Body of pancreas (tissue), 4 donors: ENCODE data around the gene WNT3. TPM values are rescaled to one million over a fixed set of nuclear protein-coding genes. Genes with fewer than 3 reads are reported as not detected.

ENCODE experiments used
- ATAC-seq: fragments of 150-250 bp; one replicate; pipeline ENCODE4 v1.9.1; 2016
- DNase-seq, 4 donors: peaks; one replicate each; pipeline ENCODE4 v3.0.0-alpha.2; 2019
- H3K27ac ChIP-seq, 4 donors: fragments of 200-600 bp; sonication (generic); 1 replicate in 3 of 4; 2 replicates in 1 of 4; pipeline versions ENCODE4 v1.5.1 to v1.6.1; 2016 to 2019; ENCODE audit warnings: mild to moderate bottlenecking in 1 of 4, mixed read lengths in 1 of 4, moderate library complexity in 1 of 4
- H3K27me3 ChIP-seq, 2 donors: fragments of 200-600 bp; sonication (generic); one replicate each; pipeline ENCODE4 v1.6.0; 2016; ENCODE audit warnings: mild to moderate bottlenecking in 1 of 2
- H3K36me3 ChIP-seq, 2 donors: fragments of 200-600 bp; sonication (generic); replicated peaks in 1 of 2; 2 replicates each; pipeline ENCODE4 v1.5.1; 2016; ENCODE audit warnings: low read depth in 2 of 2; ENCODE audit not compliant: insufficient read depth in 1 of 2
- H3K4me1 ChIP-seq: fragments of 200-600 bp; sonication (generic); one replicate; pipeline ENCODE4 v1.6.0; 2016
- H3K4me3 ChIP-seq, 2 donors: fragments of 200-600 bp; sonication (generic); 1 replicate in 1 of 2; 2 replicates in 1 of 2; pipeline ENCODE4 v1.5.1; 2016 to 2019
- H3K9me3 ChIP-seq, 3 donors: fragments of 200-600 bp; sonication (generic); 1 replicate in 2 of 3; 2 replicates in 1 of 3; pipeline ENCODE4 v1.5.1; 2016
- CTCF ChIP-seq, 7 experiments: fragments of 450-650 bp in 4 of 7; fragments of 200-600 bp in 3 of 7; sonication (generic) in 3 of 7; IDR thresholded peaks; one replicate each; pipeline ENCODE4 v1.5.1; 2016 to 2019; ENCODE audit warnings: antibody characterized with exemption in 7 of 7
- POLR2A ChIP-seq, 3 donors: fragments of 450-650 bp; IDR thresholded peaks; one replicate each; pipeline ENCODE4 v1.6.1; 2016; ENCODE audit warnings: antibody characterized with exemption in 3 of 3, mild to moderate bottlenecking in 2 of 3
- WGBS, 2 donors: methylation state at CpG; one replicate each; pipeline ENCODE4 v1.1.5; 2017; 5-methylcytosine and 5-hydroxymethylcytosine counted together
- intact Hi-C: fragments of 100-400 bp; cut with DNase I; formaldehyde crosslinking; loops from one replicate; pipeline ENCODE4 v1.15.1; 2023
- total RNA-seq, 2 donors: library from RNA; depleted of rRNA; stranded (reverse); fragments of >200 nt; gene quantifications; one replicate each; pipeline ENCODE4 v1.1.0, GENCODE V29; 2016

WNT3 gene
- total RNA-seq, 2 donors from 2014 or later: 0.26 to 1.6 TPM

- 73 to 88% methylated on average over 12 of the region's 12 CpGs for WGBS, 2 donors
- Histone ChIP-seq H3K27me3 (peaks cover 0 to 26% of the 10 kb centered on the region in 2 donors), H3K9me3 (no peaks in the 10 kb centered on the region), H3K4me1 (peaks cover 13% of the 10 kb centered on the region), H3K36me3 (no peaks in the 10 kb centered on the region), H3K27ac (no peak overlapping the region), H3K4me3 (no peak overlapping the region)
- no peak for TF ChIP-seq CTCF (IDR thresholded peaks at IDR 0.05)
- TF ChIP-seq POLR2A (IDR thresholded peaks at IDR 0.05): no peak
- intact Hi-C loops: no loop called here
- no peak for ATAC-seq
- no peak for DNase-seq
These were observed 2.8 kb downstream of the WNT3 start for GRCh38 chr17:46815474-46816353.

- 62 to 64% methylated on average over 7 of the region's 7 CpGs for WGBS, 2 donors
- DNase-seq (no peak), ATAC-seq (no peak)
- intact Hi-C loops: no loop called here
- H3K36me3 ChIP-seq: no peaks in the 10 kb centered on the region
- H3K27me3 ChIP-seq: peaks cover 0 to 16% of the 10 kb centered on the region in 2 donors
- no peaks in the 10 kb centered on the region for H3K9me3 ChIP-seq
- no peak for TF ChIP-seq POLR2A (IDR thresholded peaks at IDR 0.05)
- TF ChIP-seq CTCF (IDR thresholded peaks at IDR 0.05): no peak
- H3K4me3 ChIP-seq: no peak overlapping the region
- peaks cover 11% of the 10 kb centered on the region for H3K4me1 ChIP-seq
- no peak overlapping the region for H3K27ac ChIP-seq
These were observed 4.0 kb downstream of the WNT3 start for GRCh38 chr17:46814446-46814845.

GRCh38 chr17:46813920-46814319 lies 4.6 kb downstream of the WNT3 start:
- ATAC-seq (no peak), DNase-seq (no peak)
- no peak overlapping the region for H3K4me3 ChIP-seq
- TF ChIP-seq CTCF (IDR thresholded peaks at IDR 0.05): no peak
- TF ChIP-seq POLR2A (IDR thresholded peaks at IDR 0.05): no peak
- no peaks in the 10 kb centered on the region for H3K36me3 ChIP-seq
- H3K4me1 ChIP-seq: peaks cover 6% of the 10 kb centered on the region
- WGBS, 2 donors: 82 to 92% methylated on average over 3 of the region's 3 CpGs
- no peak overlapping the region for H3K27ac ChIP-seq
- intact Hi-C loops: no loop called here
- peaks cover 0 to 11% of the 10 kb centered on the region in 2 donors for H3K27me3 ChIP-seq
- H3K9me3 ChIP-seq: no peaks in the 10 kb centered on the region

GRCh38 chr17:46812624-46813318 lies 5.7 kb downstream of the WNT3 start:
- Histone ChIP-seq H3K27me3 (peaks cover 0 to 3% of the 10 kb centered on the region in 2 donors), H3K4me3 (no peak overlapping the region), H3K9me3 (no peaks in the 10 kb centered on the region), H3K36me3 (no peaks in the 10 kb centered on the region), H3K27ac (no peak overlapping the region), H3K4me1 (no peaks in the 10 kb centered on the region)
- no peak for DNase-seq
- intact Hi-C loops: no loop called here
- 58 to 59% methylated on average over 6 of the region's 6 CpGs for WGBS, 2 donors
- no peak for ATAC-seq
- TF ChIP-seq CTCF (IDR thresholded peaks at IDR 0.05) (no peak), POLR2A (IDR thresholded peaks at IDR 0.05) (no peak)
